Activated naive CD4-positive, alpha-beta T cell treated with anti-CD3 and anti-CD28 coated beads, Interleukin-2, amount 50 U/mL, for 24 hours (primary cell): ENCODE results near the gene SH3RF3.

ENCODE experiments used
- H3K27ac Mint-ChIP-seq: one replicate; pipeline ENCODE4 v1.8.0; 2021; ENCODE audit warnings: mild to moderate bottlenecking, mixed read lengths
- H3K27me3 Mint-ChIP-seq: one replicate; pipeline ENCODE4 v1.8.0; 2021; ENCODE audit warnings: mixed read lengths
- H3K36me3 Mint-ChIP-seq: one replicate; pipeline ENCODE4 v1.8.0; 2021; ENCODE audit warnings: mixed read lengths
- H3K4me1 Mint-ChIP-seq: one replicate; pipeline ENCODE4 v1.8.0; 2021; ENCODE audit warnings: mixed read lengths
- H3K4me3 Mint-ChIP-seq: one replicate; pipeline ENCODE4 v1.8.0; 2021; ENCODE audit warnings: mild to moderate bottlenecking, mixed read lengths
- H3K9me3 Mint-ChIP-seq: one replicate; pipeline ENCODE4 v1.8.0; 2021; ENCODE audit warnings: mixed read lengths

SH3RF3 gene

DNA sequence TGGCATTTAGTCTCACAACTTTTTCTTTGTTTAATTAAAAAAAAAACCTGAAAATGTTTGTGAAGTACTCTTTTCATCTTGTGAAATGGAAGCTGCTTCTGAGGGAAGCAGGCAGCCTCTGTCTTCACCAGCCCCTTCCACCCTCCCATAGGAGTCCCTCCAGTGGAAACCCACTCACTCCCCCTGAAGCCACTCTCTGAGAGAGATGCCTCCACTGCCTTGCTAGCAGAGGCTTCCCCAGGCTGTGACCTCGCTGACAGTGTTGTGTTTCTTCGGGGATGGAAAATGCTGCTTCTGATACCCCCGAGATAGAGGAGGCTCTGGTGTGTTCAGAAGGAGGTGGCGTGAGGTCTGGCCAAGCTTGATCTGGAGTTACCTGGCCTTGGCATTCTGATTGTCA is 59.9 kb downstream of the SH3RF3 start:
- H3K9me3 Mint-ChIP-seq = no peaks in the 10 kb centered on the region
- no peaks in the 10 kb centered on the region for H3K36me3 Mint-ChIP-seq
- no peak overlapping the region for H3K27ac Mint-ChIP-seq
- H3K4me3 Mint-ChIP-seq = no peak overlapping the region
- no peaks in the 10 kb centered on the region for H3K27me3 Mint-ChIP-seq
- H3K4me1 Mint-ChIP-seq = peaks cover 10% of the 10 kb centered on the region

DNA sequence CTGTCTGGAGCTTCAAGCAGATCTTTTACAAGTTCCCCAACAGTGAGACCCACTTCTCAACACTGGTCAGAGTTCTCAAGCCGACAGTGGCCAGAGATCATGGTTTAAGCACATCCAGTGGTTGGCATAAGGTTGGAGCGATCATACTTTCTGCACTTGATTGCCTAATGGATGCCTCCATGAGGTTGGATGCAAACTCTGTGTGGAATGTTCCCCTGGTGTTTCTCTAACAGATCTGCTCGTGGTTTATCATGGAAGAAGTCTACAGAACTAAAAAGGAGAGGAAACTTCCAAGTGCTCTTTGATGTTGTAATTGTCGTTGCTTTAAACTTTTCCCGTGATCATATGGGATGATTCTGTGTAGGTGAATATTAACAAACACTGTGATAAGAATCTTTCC is 60.7 kb downstream of the SH3RF3 start:
- Mint-ChIP-seq H3K4me1 (peaks cover 8% of the 10 kb centered on the region), H3K27me3 (no peaks in the 10 kb centered on the region), H3K27ac (no peak overlapping the region), H3K9me3 (no peaks in the 10 kb centered on the region), H3K4me3 (no peak overlapping the region), H3K36me3 (no peaks in the 10 kb centered on the region)

DNA sequence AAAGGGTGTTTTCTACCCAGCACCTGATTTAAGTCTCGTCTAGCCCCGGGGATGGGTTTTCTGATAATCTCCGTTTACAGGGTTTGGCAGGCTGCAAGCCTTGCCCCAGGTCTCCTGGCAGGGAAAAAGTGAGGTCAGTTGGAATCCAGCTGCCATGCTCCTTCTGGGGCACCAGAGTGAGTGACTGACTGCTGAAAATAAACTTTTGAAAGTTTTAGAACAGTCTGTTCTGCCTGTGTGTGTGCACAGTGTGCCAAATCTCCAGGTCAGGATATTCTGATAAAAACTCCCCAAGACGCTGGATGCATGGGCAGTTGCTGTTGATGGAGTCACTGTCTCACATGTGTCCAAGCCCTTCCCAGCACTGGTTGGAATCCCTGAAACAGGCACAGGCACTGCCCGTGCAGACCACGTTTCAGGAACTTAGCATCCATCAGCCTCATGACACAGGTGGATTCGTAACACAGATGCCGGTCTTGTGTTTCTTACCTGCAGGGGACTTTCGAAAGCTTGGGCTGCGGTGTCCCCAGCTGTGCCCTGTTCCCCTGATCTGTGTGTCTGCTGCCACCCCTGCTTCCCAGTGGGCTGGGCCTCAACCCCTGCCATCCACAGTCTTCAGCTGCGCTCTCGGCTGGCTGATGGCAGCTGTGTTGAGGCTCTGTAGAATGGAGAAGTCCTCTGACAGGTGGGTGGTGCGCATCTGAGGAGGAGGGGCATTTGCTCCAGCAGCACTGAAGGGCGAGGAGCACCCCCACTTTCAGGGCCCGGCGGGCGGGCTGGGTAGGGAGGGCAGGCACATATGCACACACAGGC is 65.0 kb downstream of the SH3RF3 start:
- Mint-ChIP-seq H3K9me3 (no peaks in the 10 kb centered on the region), H3K4me1 (no peaks in the 10 kb centered on the region), H3K27me3 (no peaks in the 10 kb centered on the region), H3K36me3 (no peaks in the 10 kb centered on the region), H3K27ac (no peak overlapping the region), H3K4me3 (no peak overlapping the region)

DNA sequence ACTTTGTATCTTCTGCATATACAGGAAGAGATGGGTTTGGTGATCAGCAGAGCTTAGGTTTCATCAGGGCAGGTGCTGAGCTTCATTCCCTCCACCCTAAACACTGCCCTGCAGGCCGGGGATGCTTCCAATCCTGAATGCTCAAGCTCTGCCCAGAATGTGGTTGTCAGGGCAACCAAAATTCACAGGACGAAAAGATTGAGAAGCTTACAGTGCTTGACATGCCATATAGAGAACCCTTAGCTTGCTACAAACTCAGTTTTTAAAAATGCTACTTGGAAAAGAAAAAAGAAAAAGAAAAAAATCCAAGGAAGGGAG is 65.6 kb downstream of the SH3RF3 start:
- H3K27me3 Mint-ChIP-seq = no peaks in the 10 kb centered on the region
- no peak overlapping the region for H3K27ac Mint-ChIP-seq
- H3K4me3 Mint-ChIP-seq = no peak overlapping the region
- H3K9me3 Mint-ChIP-seq = no peaks in the 10 kb centered on the region
- no peaks in the 10 kb centered on the region for H3K4me1 Mint-ChIP-seq
- no peaks in the 10 kb centered on the region for H3K36me3 Mint-ChIP-seq

DNA sequence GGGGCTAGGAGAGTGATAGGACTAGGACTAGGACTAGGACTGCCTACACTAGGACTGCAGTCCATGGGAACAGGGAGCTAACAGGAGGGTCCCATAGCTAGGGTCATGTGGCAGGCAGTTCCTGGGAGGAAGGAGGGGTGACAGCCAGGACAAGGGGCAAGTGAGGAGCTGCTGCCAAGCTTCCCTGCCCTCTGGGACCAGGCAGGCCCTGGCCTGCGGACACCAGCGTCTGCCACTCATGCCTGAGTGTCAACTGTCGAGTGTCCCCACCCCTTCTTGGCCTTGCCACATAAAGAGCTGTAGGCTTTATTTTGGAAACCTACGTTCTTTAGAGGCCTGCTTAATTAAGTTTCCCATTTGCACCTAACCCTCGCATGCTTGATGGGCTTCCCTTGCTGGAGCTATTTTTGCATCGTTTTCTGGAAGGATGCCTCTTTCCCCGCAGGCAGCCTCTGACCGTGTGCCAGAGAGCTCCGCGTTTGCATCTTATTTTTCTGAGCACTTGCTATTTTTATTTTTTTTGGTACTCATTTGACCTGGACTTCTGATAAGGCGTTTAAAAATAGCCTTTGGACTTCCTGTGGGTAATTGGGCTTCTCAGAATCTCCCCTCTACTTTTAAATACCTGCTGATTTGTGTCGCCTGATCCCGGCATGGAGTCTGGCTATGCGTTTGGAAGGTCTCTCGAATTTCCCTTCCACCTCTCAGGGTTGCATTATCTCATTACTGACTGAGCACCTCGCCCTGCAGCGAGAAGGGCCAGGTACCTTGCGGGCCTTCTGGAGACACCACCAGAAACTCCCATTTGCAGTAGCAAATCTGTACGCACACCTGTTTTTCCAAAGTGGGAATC is 66.4 kb downstream of the SH3RF3 start:
- H3K4me3 Mint-ChIP-seq = no peak overlapping the region
- no peaks in the 10 kb centered on the region for H3K4me1 Mint-ChIP-seq
- H3K27ac Mint-ChIP-seq = no peak overlapping the region
- H3K27me3 Mint-ChIP-seq = no peaks in the 10 kb centered on the region
- H3K9me3 Mint-ChIP-seq = no peaks in the 10 kb centered on the region
- no peaks in the 10 kb centered on the region for H3K36me3 Mint-ChIP-seq

DNA sequence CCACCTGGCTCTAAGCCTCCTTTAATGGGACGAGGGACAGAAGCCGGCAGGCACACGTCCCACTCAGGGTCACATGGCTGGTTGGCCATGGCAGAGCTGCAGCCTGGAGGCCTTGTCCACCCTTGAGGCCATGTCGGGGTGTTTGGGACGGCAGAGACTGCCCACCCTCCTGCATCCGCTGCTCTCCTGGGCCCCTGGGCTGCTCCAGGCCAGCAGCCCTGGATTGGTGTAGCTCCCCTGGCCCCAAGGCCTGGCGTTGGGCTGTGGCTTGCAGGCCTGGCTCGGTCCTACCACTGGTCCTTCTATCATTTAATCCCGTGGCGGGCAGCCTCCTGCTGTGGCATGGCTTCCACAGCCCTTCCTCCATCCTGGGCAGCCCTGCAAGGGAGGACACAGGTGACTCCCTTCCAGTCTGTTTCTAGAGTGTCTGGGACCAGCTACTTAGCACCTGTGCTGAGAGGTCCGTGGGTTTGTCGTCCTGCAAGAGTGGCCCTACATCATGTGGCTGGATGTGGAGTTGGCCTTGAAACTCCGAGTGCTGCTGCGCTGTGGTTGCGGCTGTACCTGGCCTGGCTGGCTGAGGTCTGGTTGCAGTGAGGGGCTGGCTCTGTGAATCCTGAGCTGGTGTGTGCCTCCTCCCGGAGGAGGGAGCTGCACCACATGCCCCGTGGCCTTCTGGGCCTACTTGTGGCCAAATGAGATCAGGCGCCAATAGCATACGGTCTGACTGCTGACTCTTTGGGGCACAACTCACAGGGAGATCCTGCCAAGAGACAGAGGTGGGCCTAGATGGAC is 67.3 kb downstream of the SH3RF3 start:
- no peaks in the 10 kb centered on the region for H3K36me3 Mint-ChIP-seq

DNA sequence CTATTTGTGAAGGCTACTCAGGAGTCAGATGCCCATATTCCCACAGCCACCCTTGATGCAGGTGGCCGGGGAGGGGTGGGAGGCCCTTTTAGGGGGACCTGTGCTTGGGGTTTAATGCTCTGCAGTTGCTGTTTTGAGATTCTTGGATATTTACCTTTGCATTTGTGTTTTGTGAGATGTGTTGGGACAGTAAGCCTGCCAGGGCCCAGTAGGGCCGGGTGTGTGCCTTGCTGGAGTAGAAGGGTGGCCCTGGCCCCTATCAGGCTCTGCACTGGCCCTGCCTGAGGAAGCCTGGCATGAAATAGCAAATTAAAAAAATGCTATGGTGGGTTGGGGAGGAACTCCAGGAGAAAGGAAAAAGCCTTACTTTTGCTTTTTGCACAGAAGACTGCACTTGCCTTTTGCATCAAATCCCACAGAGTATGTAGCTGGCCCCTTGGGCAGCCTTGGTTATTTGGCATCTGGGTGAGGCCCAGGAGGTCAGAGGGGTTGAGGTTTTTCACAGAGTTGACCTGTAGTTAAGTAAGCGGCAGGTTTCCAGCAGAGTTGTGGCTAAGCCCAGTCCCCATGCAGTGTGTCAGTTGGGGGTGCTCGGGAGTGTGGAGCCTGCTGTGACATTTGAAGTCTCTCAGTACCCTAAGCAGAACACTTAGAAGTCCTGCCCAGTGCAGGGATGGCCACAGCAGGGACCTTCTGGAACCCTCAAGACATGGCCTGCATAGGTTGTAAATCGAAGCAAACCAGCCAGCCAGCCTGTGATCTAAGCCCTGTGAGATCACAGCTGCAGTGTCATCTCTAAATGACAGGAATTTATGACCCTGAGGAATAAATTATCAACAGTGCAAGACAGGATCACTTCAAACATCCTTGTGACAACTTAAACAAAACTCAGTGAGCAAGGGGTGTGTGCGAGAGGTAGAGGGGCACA is 68.8 kb downstream of the SH3RF3 start:
- H3K36me3 Mint-ChIP-seq = no peaks in the 10 kb centered on the region
- H3K4me1 Mint-ChIP-seq = no peaks in the 10 kb centered on the region
- no peaks in the 10 kb centered on the region for H3K27me3 Mint-ChIP-seq
- H3K9me3 Mint-ChIP-seq = no peaks in the 10 kb centered on the region
- no peak overlapping the region for H3K27ac Mint-ChIP-seq
- H3K4me3 Mint-ChIP-seq = no peak overlapping the region

More for the DNA sequence above, 67.3 kb downstream of the SH3RF3 start:
- no peaks in the 10 kb centered on the region for H3K27me3 Mint-ChIP-seq
- H3K4me1 Mint-ChIP-seq = no peaks in the 10 kb centered on the region
- no peak overlapping the region for H3K27ac Mint-ChIP-seq
- no peak overlapping the region for H3K4me3 Mint-ChIP-seq
- H3K9me3 Mint-ChIP-seq = no peaks in the 10 kb centered on the region

DNA sequence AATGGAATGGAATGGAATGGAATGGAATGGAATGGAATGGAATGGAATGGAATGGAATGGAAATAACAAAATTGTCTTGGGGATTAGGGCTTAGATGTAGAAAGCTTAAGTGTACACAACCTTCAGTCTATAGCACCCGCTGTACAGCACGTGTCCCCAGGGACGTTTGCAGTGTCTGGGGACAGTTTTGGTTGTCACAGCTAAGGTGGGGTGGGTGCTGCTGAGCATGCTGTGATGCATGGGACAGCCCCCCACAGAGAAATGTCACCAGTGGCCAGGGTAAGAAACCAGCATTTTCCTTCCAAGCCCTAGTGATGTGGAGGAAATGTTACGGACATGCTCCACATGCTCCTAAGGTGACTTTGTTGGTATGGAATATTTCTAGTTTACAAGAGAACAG is 70.8 kb downstream of the SH3RF3 start:
- Mint-ChIP-seq H3K27ac (no peak overlapping the region), H3K4me3 (no peak overlapping the region), H3K27me3 (no peaks in the 10 kb centered on the region), H3K4me1 (peaks cover 9% of the 10 kb centered on the region), H3K36me3 (no peaks in the 10 kb centered on the region), H3K9me3 (no peaks in the 10 kb centered on the region)

DNA sequence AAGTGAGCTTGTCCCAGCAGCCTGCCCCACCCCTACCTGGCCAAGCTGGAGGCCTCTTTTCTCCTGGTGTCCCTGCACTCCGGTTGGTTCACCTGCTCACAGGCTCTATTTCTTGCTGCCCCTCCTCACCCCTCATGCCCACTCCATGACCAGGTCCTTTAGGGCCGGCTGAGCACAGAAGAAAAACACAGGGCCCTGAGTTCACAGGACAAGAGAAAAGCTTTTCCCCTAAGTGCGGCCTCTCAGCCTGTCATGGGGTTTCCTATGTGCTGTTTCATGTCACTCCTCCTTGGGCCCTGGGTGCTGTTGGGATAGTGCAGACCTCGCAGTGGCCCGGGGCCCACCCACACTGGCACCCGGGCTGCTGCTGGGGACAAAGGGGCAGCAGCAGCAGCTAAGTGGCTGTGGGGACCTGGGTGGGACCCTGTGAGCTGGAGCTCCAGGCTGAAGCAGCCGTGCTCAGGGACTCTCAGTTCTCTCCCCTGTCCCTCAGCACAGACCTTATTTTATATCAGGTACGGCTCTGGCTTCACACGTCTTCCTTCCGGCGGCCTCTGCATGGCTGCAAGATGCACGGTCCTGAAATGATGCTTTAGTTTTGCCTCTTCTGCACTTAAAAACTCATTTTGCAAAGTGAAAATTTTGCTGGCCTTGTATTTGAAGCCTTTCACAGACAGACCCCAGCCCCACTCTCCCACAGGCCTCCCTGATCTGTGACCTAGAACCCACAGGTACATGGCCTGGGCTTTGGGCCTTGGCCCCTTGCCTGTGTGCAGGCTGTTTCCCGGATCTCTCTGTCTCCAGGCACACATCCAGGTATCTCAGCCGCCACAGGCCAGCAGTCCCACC is 71.8 kb downstream of the SH3RF3 start:
- H3K9me3 Mint-ChIP-seq = no peaks in the 10 kb centered on the region
- peaks cover 13% of the 10 kb centered on the region for H3K4me1 Mint-ChIP-seq
- H3K27ac Mint-ChIP-seq = no peak overlapping the region
- no peaks in the 10 kb centered on the region for H3K27me3 Mint-ChIP-seq
- H3K4me3 Mint-ChIP-seq = no peak overlapping the region
- no peaks in the 10 kb centered on the region for H3K36me3 Mint-ChIP-seq

DNA sequence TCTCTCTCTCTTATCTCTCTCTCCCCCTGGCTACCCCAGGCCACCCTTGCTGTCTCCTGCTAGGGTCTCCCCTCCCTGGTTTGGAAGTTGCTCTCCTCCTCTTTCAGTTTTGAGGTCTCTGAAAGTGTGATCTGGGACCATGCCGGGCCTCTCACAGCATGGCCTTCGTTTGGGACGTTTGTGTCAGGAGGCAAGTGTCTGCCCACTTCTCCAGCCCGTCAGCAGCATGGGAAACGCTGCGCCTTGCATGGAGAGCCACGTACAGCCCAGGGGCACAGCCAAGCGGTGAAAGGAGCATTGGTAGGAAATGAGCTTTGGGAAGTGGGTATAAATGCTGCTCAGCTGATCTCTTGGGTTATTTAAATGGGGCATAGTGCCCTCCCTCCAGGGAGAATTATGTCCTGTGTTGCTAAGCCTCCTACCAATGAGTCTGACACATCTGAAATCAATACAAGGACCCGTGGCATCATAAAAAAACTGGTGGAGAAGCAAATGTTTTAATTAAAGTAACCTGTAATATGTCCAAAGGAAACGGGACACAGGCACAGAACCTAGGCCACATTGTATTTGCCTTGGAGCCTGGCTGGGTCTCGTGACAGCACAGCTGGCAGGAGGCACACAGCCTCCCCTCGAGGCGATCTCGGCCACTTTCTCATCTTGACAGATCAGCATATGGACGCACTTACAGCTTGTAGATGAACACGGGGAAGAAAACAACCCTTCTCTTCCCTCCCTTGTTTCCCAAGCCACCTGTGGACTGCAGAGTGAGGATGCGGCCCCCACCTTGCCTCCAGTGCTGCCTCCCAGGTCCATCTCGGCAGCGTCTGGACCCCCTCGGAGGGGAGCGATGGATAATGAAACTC is 72.7 kb downstream of the SH3RF3 start:
- Mint-ChIP-seq H3K36me3 (no peaks in the 10 kb centered on the region), H3K27me3 (no peaks in the 10 kb centered on the region), H3K27ac (no peak overlapping the region), H3K4me3 (no peak overlapping the region), H3K9me3 (no peaks in the 10 kb centered on the region), H3K4me1 (peaks cover 14% of the 10 kb centered on the region)

DNA sequence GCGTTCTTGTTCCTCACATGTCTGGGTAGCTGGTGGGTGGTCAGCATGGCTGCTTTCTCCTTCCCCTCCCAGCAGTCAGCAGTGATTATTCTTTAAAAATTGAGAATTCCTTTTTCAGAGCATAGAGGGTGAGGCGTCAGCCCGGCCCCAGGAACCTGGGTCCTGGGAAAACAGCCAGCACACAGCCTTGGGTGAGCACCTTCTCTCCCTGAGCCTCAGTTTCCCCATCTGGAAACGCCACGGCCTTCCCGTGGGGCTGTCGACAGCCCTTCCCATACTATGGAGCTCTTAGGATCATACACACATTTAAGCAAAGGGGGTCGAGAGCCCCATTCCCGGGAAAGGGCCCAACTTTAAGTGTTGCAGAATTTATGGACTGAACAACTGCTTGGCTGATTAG is 73.5 kb downstream of the SH3RF3 start:
- Mint-ChIP-seq H3K4me1 (peaks cover 20% of the 10 kb centered on the region), H3K27me3 (no peaks in the 10 kb centered on the region), H3K36me3 (no peaks in the 10 kb centered on the region), H3K4me3 (no peak overlapping the region), H3K9me3 (no peaks in the 10 kb centered on the region), H3K27ac (no peak overlapping the region)

DNA sequence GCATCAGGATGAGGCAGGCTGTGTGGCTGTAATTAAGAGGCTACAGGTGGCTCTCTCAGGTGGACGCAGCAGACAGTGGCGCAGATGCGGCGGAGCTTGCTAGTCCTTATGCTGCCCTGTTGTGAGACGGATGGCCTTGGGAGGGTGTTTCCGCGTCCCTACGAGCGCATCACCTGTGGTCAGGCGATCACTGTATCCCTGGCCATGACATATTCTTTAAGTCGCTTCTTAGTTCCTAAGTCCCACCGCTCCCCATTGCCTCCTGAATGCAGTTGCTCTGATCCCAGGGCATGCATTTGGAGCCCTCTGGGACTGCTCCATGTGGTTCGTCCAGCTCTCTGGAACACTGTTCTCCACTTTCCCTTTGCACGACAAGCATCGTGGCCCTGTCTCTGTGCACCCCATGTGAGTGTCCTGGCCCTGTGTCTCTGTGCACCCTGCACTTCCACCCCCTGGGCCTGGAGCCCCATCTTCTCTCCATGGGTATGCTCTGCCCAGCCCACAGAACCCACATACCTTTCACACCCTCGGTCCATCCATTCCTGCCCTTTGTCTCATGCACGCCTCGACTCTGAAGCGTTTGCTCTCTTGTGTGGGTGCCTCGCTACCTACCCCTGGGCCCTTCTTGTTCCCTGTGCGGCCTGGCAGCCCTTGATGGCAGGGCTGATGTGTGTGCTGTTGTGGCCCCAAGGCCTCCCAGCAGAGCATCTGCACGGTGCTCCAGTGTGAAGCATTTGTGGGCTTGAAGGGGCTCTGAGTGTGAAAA is 74.4 kb downstream of the SH3RF3 start:
- Mint-ChIP-seq H3K4me1 (peaks cover 20% of the 10 kb centered on the region), H3K27ac (no peak overlapping the region)

DNA sequence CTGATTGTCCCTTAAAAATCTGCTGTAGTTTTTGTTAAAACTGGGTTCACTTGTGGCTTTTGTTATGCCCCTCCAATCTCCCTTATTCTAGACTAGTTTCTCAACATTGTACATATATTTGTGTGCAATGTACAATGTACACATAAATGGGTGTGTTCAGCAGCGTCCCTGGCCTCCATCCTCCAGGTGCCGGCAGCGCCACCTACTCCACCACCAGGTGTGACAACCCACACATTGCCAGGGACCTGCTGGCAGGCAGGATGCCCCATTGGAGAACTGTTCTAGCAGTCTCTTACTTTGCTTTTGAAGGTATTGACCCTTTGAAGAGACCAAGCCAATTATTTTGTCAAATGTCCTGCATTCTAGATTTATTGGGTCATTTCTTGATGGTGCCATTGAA is 75.4 kb downstream of the SH3RF3 start:
- peaks cover 20% of the 10 kb centered on the region for H3K4me1 Mint-ChIP-seq
- H3K27ac Mint-ChIP-seq = no peak overlapping the region
- no peaks in the 10 kb centered on the region for H3K36me3 Mint-ChIP-seq
- no peak overlapping the region for H3K4me3 Mint-ChIP-seq
- H3K27me3 Mint-ChIP-seq = no peaks in the 10 kb centered on the region
- no peaks in the 10 kb centered on the region for H3K9me3 Mint-ChIP-seq

More for the DNA sequence above, 74.4 kb downstream of the SH3RF3 start:
- Mint-ChIP-seq H3K4me3 (no peak overlapping the region), H3K36me3 (no peaks in the 10 kb centered on the region), H3K9me3 (no peaks in the 10 kb centered on the region), H3K27me3 (no peaks in the 10 kb centered on the region)
